H1 (cell line): ENCODE data around the gene ALDH1B1. TPM values are rescaled to one million over a fixed set of nuclear protein-coding genes. Genes with fewer than 3 reads are reported as not detected.

Source experiments
- CTCF ChIA-PET: fragments of 300-600 bp; sonication (Branson Sonifier 250); formaldehyde crosslinking; loops from one replicate; lab custom pipeline; 2021; ENCODE audit not compliant: partially characterized antibody; lab: Charles Lee
- POLR2A ChIA-PET: fragments of 300-600 bp; sonication (Branson Sonifier 250); formaldehyde crosslinking; loops from one replicate; lab custom pipeline; 2021; ENCODE audit warnings: inconsistent platforms; ENCODE audit not compliant: partially characterized antibody; lab: Charles Lee
- DNase-seq, 2 experiments: peaks; one replicate each; pipeline versions ENCODE4 v3.0.0 to v3.0.0-alpha.2; 2010 to 2022; ENCODE audit warnings: low spot score in 2 of 2, low read depth in 1 of 2, mixed read lengths in 1 of 2
- FAIRE-seq: peaks from 2 replicates; lab custom pipeline; 2011; peaks lifted over from hg19 to GRCh38; lab: Jason Lieb, UNC
- H2AFZ ChIP-seq: 2 replicates; pipeline ENCODE4 v1.8.1; 2012; ENCODE audit warnings: low read length, inconsistent platforms
- H2AK5ac ChIP-seq: 2 replicates; pipeline ENCODE4 v1.6.1; 2013; ENCODE audit warnings: low read depth, low read length
- H2BK120ac ChIP-seq: replicated peaks from 2 replicates; pipeline ENCODE3; 2013; ENCODE audit warnings: low read depth, low read length, inconsistent platforms
- H2BK12ac ChIP-seq: 2 replicates; pipeline ENCODE4 v1.6.1; 2013; ENCODE audit warnings: low read depth, low read length
- H2BK15ac ChIP-seq: 2 replicates; pipeline ENCODE4 v1.6.1; 2013; ENCODE audit warnings: low read length
- H2BK20ac ChIP-seq: 2 replicates; pipeline ENCODE4 v1.6.1; 2013; ENCODE audit warnings: low read length
- H2BK5ac ChIP-seq: 2 replicates; pipeline ENCODE4 v1.6.1; 2013; ENCODE audit warnings: low read depth, low read length
- H3K14ac ChIP-seq: 2 replicates; pipeline ENCODE4 v1.6.1; 2013; ENCODE audit warnings: inconsistent platforms; ENCODE audit not compliant: insufficient read length
- H3K18ac ChIP-seq: 2 replicates; pipeline ENCODE4 v1.6.1; 2013; ENCODE audit warnings: low read length; ENCODE audit errors: extremely low read depth
- H3K23ac ChIP-seq: 2 replicates; pipeline ENCODE4 v1.6.1; 2013; ENCODE audit warnings: inconsistent platforms; ENCODE audit not compliant: insufficient read length
- H3K23me2 ChIP-seq: 2 replicates; pipeline ENCODE4 v1.6.1; 2013; ENCODE audit warnings: low read depth, low read length
- H3K27ac ChIP-seq: 2 replicates; pipeline ENCODE4 v1.6.1; 2011; ENCODE audit warnings: low read depth, low read length, inconsistent platforms
- H3K27me3 ChIP-seq, 4 experiments: replicated peaks in 1 of 4; 1 replicate in 1 of 4; 2 replicates in 3 of 4; pipeline versions ENCODE4 v1.6.1 to v1.8.1; 2011 to 2013; ENCODE audit warnings: low read length in 3 of 4, mild to moderate bottlenecking in 3 of 4, inconsistent platforms in 2 of 4, mixed read lengths in 2 of 4, moderate library complexity in 1 of 4; ENCODE audit not compliant: control insufficient read depth in 3 of 4, insufficient read depth in 3 of 4; ENCODE audit errors: extremely low read depth in 1 of 4
- H3K36me3 ChIP-seq, 4 experiments: 2 replicates each; pipeline versions ENCODE4 v1.6.1 to v1.8.1; 2011 to 2013; ENCODE audit warnings: mild to moderate bottlenecking in 4 of 4, low read length in 3 of 4, moderate library complexity in 2 of 4, control low read depth in 1 of 4, inconsistent platforms in 1 of 4; ENCODE audit not compliant: insufficient read depth in 4 of 4, control insufficient read depth in 2 of 4
- H3K4ac ChIP-seq: replicated peaks from 2 replicates; pipeline ENCODE3; 2013; ENCODE audit warnings: low read length, low read depth, mixed read lengths, inconsistent platforms; ENCODE audit not compliant: insufficient read length
- H3K4me1 ChIP-seq, 4 experiments: replicated peaks in 1 of 4; 1 replicate in 1 of 4; 2 replicates in 3 of 4; pipeline versions ENCODE4 v1.6.1 to v1.8.1; 2011 to 2013; ENCODE audit warnings: low read length in 3 of 4, inconsistent platforms in 2 of 4, mixed read lengths in 1 of 4; ENCODE audit not compliant: insufficient read depth in 4 of 4, control insufficient read depth in 3 of 4
- H3K4me2 ChIP-seq, 2 experiments: 2 replicates each; pipeline versions ENCODE4 v1.6.1 to v1.8.1; 2011 to 2013; ENCODE audit warnings: low read depth in 2 of 2, low read length in 2 of 2, control low read depth in 1 of 2, inconsistent platforms in 1 of 2, mild to moderate bottlenecking in 1 of 2; ENCODE audit not compliant: insufficient read depth in 1 of 2
- H3K4me3 ChIP-seq, 4 experiments: fragments of 200-600, 300-600 bp in 1 of 4; sonication (generic), shearing (Covaris generic), sonication (Bioruptor Twin) in 1 of 4; 2 replicates each; pipeline versions ENCODE4 v1.5.1 to v1.8.1; 2011 to 2016; ENCODE audit warnings: low read length in 4 of 4, low read depth in 3 of 4, control low read depth in 2 of 4, inconsistent platforms in 2 of 4, mild to moderate bottlenecking in 2 of 4, mixed read lengths in 1 of 4, moderate library complexity in 1 of 4; ENCODE audit not compliant: insufficient read depth in 2 of 4; ENCODE audit errors: extremely low read depth in 1 of 4
- H3K56ac ChIP-seq: replicated peaks from 2 replicates; pipeline ENCODE3; 2013; ENCODE audit warnings: low read depth, mild to moderate bottlenecking, mixed read lengths, low read length, inconsistent platforms; ENCODE audit not compliant: insufficient read length
- H3K79me1 ChIP-seq: 2 replicates; pipeline ENCODE4 v1.6.1; 2013; ENCODE audit warnings: low read depth, low read length, control low read depth
- H3K79me2 ChIP-seq, 2 experiments: 2 replicates each; pipeline versions ENCODE4 v1.6.1 to v1.8.1; 2012 to 2013; ENCODE audit warnings: low read length in 2 of 2, mild to moderate bottlenecking in 2 of 2, inconsistent platforms in 1 of 2; ENCODE audit not compliant: insufficient read depth in 2 of 2, control insufficient read depth in 1 of 2
- H3K9ac ChIP-seq, 4 experiments: replicated peaks in 1 of 4; 1 replicate in 1 of 4; 2 replicates in 3 of 4; pipeline versions ENCODE4 v1.6.1 to v1.8.1; 2011 to 2013; ENCODE audit warnings: low read depth in 3 of 4, low read length in 3 of 4, control low read depth in 2 of 4, mild to moderate bottlenecking in 2 of 4, moderate library complexity in 2 of 4, inconsistent platforms in 1 of 4; ENCODE audit errors: extremely low read depth in 1 of 4
- H3K9me3 ChIP-seq, 2 experiments: 2 replicates each; pipeline versions ENCODE4 v1.6.1 to v1.8.1; 2012 to 2013; ENCODE audit warnings: mild to moderate bottlenecking in 2 of 2, moderate library complexity in 2 of 2, control low read depth in 1 of 2, inconsistent platforms in 1 of 2, low read depth in 1 of 2, low read length in 1 of 2, mixed read lengths in 1 of 2; ENCODE audit not compliant: insufficient read depth in 2 of 2
- H4K20me1 ChIP-seq, 2 experiments: replicated peaks in 1 of 2; 2 replicates each; pipeline versions ENCODE3 to v1.8.1; 2011 to 2013; ENCODE audit warnings: inconsistent platforms in 2 of 2, low read length in 2 of 2, mild to moderate bottlenecking in 1 of 2; ENCODE audit not compliant: insufficient read depth in 2 of 2, control insufficient read depth in 1 of 2
- H4K5ac ChIP-seq: 2 replicates; pipeline ENCODE4 v1.6.1; 2013; ENCODE audit warnings: low read length, low read depth, mixed read lengths, inconsistent platforms; ENCODE audit not compliant: insufficient read length
- H4K8ac ChIP-seq: 2 replicates; pipeline ENCODE4 v1.8.0; 2013; ENCODE audit warnings: mild to moderate bottlenecking, moderate library complexity, low read length, inconsistent platforms; ENCODE audit not compliant: insufficient read depth; ENCODE audit errors: extremely low read depth
- H4K91ac ChIP-seq: replicated peaks from 2 replicates; pipeline ENCODE3; 2013; ENCODE audit warnings: low read length, mixed read lengths, inconsistent platforms; ENCODE audit not compliant: insufficient read length
- ASH2L ChIP-seq: fragments of 200-600, 300-600 bp; sonication (generic); IDR thresholded peaks from one replicate; pipeline ENCODE4 v1.7.1; 2017; ENCODE audit warnings: low read length
- BCL11A ChIP-seq, 2 experiments: IDR thresholded peaks; one replicate each; pipeline ENCODE4 v1.6.1; 2011; ENCODE audit warnings: low read depth in 2 of 2, low read length in 2 of 2, mild to moderate bottlenecking in 2 of 2
- CHD1 ChIP-seq: IDR thresholded peaks from 2 replicates; pipeline ENCODE4 v1.6.1; 2012; ENCODE audit warnings: low read depth, low read length, improper control_type of control experiment
- GTF2F1 ChIP-seq: IDR thresholded peaks from 2 replicates; pipeline ENCODE4 v1.6.1; 2012; ENCODE audit warnings: low read depth, low read length, improper control_type of control experiment, borderline replicate concordance
- NANOG ChIP-seq: IDR thresholded peaks from 2 replicates; pipeline ENCODE4 v1.6.1; 2011; ENCODE audit warnings: low read length, low read depth, mild to moderate bottlenecking, inconsistent platforms; ENCODE audit not compliant: insufficient read depth, poor library complexity, severe bottlenecking
- SIN3A ChIP-seq, 2 experiments: IDR thresholded peaks in 1 of 2; conservative IDR thresholded peaks in 1 of 2; 2 replicates each; pipeline ENCODE4 v1.6.1; 2011 to 2012; ENCODE audit warnings: low read length in 2 of 2, improper control_type of control experiment in 1 of 2, low read depth in 1 of 2, mild to moderate bottlenecking in 1 of 2
- SP2 ChIP-seq: IDR thresholded peaks from 2 replicates; pipeline ENCODE4 v1.6.1; 2012; ENCODE audit warnings: mild to moderate bottlenecking, low read length, inconsistent platforms
- TBP ChIP-seq: IDR thresholded peaks from 2 replicates; pipeline ENCODE4 v1.6.1; 2011; ENCODE audit warnings: low read depth, low read length, improper control_type of control experiment
- WGBS, 2 experiments: shearing (Covaris generic) in 1 of 2; methylation state at CpG; one replicate each; pipeline versions ENCODE4 v1.1.6 to v1.1.7; 2013 to 2015; ENCODE audit warnings: low lambda C conversion rate in 2 of 2, mixed read lengths in 2 of 2, inconsistent platforms in 1 of 2, low coverage in 1 of 2, missing lambda C conversion rate in 1 of 2; ENCODE audit not compliant: insufficient replicate concordance in 2 of 2, insufficient coverage in 1 of 2, insufficient read length in 1 of 2; ENCODE audit errors: extremely low coverage in 1 of 2, missing lambda C conversion rate in 1 of 2; 5-methylcytosine and 5-hydroxymethylcytosine counted together
- polyA plus RNA-seq, 7 experiments: library from polyadenylated mRNA; depleted of rRNA in 3 of 7; stranded (reverse) in 5 of 7; unstranded in 2 of 7; fragments of >200 nt in 5 of 7; fragments of 200-250 nt in 2 of 7; gene quantifications; 1 replicate in 5 of 7; 2 replicates in 1 of 7; 4 replicates in 1 of 7; pipeline versions ENCODE4 v1.2.1 to v1.2.3, GENCODE V29; 2011 to 2013; ENCODE audit warnings: missing spikeins in 2 of 7, mixed read lengths in 2 of 7
- total RNA-seq: library from RNA; stranded (reverse); fragmentation: NEBNext Ultra II Directional; extraction: Animal tissue kit (Norgen Biotek cat#: 25700); gene quantifications from 2 replicates; pipeline ENCODE4 v1.2.1, GENCODE V29; 2021
- TF ChIP-seq, protein P1 (sequence below): IDR thresholded peaks from 2 replicates; pipeline ENCODE4 v1.6.1; 2012; ENCODE audit warnings: inconsistent platforms
- TF ChIP-seq, protein P2 (sequence below): IDR thresholded peaks from 2 replicates; pipeline ENCODE4 v1.6.1; 2011; ENCODE audit warnings: low read depth, mild to moderate bottlenecking, low read length; ENCODE audit not compliant: insufficient read depth

Gene ALDH1B1
- total and polyA plus RNA-seq, 2 of the 8 experiments (the other 6 are each of a cell fraction or from before 2014, with no cell fraction given), result 41.6 to 78.7 TPM

DNA sequence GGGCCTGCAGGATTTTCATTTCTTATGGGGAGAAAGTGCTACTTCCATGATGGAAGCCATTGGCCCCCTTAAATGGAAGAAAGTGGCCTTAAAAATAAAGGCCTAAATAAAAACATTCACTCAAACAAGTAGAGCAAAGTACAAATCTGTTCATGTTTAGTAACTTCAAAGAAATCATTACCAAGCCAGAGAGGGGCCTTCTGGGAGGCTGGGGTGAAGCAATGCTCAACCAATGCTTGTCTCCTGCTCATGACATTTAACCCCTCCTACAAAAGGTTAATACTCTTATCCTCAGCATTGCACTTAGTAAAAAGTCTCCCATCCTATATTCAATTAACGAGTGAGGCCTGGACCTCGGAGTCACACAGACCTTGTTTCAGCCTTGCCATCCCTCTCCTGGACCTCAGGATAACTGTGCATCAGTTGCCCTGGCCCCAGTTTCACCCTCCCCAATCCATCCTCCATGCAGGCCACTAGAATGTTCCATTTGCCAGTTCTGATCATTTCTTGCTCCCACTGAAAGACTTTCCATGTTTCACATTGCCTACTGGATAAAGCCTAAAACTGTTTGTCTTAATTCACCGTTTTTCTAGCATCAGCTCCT is 36.9 kb upstream of the ALDH1B1 start:
- no peak for FAIRE-seq
- Histone ChIP-seq H3K23me2 (no peaks in the 10 kb centered on the region), H2AFZ (no peak overlapping the region), H3K14ac (no peak overlapping the region), H2BK15ac (0 out of 2 replicates have a peak overlapping the region, but pooled peaks have one; percentile 31), H4K8ac (no peak overlapping the region), H3K9ac (no peak overlapping the region), H3K27me3 (peaks cover 3 to 36% (median 6%) of the 10 kb centered on the region in 4 experiments; a peak in 5 of 7 replicates), H3K4ac (no peak overlapping the region), H2BK5ac (no peak overlapping the region), H4K91ac (no peak overlapping the region), H2AK5ac (no peak overlapping the region), H4K20me1 (peaks cover 0 to 2% of the 10 kb centered on the region in 2 experiments), H3K27ac (no peak overlapping the region), H3K4me3 (no peak overlapping the region), H3K23ac (no peak overlapping the region), H3K4me2 (no peak overlapping the region), H3K9me3 (no peaks in the 10 kb centered on the region), H2BK120ac (no peak overlapping the region), H4K5ac (no peak overlapping the region), H3K18ac (no peak overlapping the region), H3K4me1 (peaks cover 0 to 10% (median 4%) of the 10 kb centered on the region in 4 experiments; a peak in 3 of 7 replicates), H2BK20ac (no peak overlapping the region), H3K56ac (no peak overlapping the region), H2BK12ac (no peak overlapping the region), H3K79me2 (no peaks in the 10 kb centered on the region), H3K79me1 (no peaks in the 10 kb centered on the region), H3K36me3 (no peaks in the 10 kb centered on the region)
- ChIA-PET POLR2A (no interaction called here), CTCF (interaction anchor here (2.2 to 3.9 kb wide), 2 partner anchors 22 to 268 kb away, joined by 5 to 24 read pairs; no protein-coding TSS in a partner anchor)
- DNase-seq, result no peak
- 84% methylated on average over 3 of the region's 3 CpGs; no CpG with 5 or more reads in 1 of the 2 experiments for WGBS, 2 experiments
- TF ChIP-seq CHD1 (no peak), SIN3A (conservative IDR thresholded peaks at IDR 0.05 in 1 of 2, IDR thresholded peaks at IDR 0.05 in 1 of 2; ENCODE audit: low read depth in 1 of 2, low read length in 2 of 2) (no peak), NANOG (no peak), SP2 (no peak), ASH2L (no peak), GTF2F1 (no peak), TBP (no peak), BCL11A (IDR thresholded peaks at IDR 0.05; ENCODE audit: low read depth in 2 of 2, low read length in 2 of 2) (no peak)
- TF ChIP-seq, protein P1, sequence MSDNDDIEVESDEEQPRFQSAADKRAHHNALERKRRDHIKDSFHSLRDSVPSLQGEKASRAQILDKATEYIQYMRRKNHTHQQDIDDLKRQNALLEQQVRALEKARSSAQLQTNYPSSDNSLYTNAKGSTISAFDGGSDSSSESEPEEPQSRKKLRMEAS, result no peak
- TF ChIP-seq, protein P2, sequence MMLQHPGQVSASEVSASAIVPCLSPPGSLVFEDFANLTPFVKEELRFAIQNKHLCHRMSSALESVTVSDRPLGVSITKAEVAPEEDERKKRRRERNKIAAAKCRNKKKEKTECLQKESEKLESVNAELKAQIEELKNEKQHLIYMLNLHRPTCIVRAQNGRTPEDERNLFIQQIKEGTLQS, result no peak
